K562 (cell line): ENCODE measurements around the gene NET1. TPM values are rescaled to one million over a fixed set of nuclear protein-coding genes. Genes with fewer than 3 reads are reported as not detected.
A peak's percentile ranks its signal among the peaks of the same experiment; 100 is the strongest.

ENCODE experiments used
- BRD9 ChIP-seq: fragments of 450-650 bp; IDR thresholded peaks from 2 replicates; pipeline ENCODE4 v1.6.1; 2018; ENCODE audit warnings: low read depth; ENCODE audit not compliant: partially characterized antibody
- CTBP1 ChIP-seq: fragments of 450-650 bp; IDR thresholded peaks from 2 replicates; pipeline ENCODE4 v1.6.1; 2016; ENCODE audit warnings: borderline replicate concordance
- CXXC5 ChIP-seq: fragments of 250-450 bp; sonication (Bioruptor Pico); IDR thresholded peaks from 2 replicates; pipeline ENCODE4 v1.8.0; 2022; ENCODE audit warnings: inconsistent platforms, mild to moderate bottlenecking, moderate library complexity
- DMBX1 ChIP-seq: fragments of 250-450 bp; sonication (Bioruptor Pico); IDR thresholded peaks from 2 replicates; pipeline ENCODE4 v1.8.0; 2022; ENCODE audit warnings: inconsistent platforms, mild to moderate bottlenecking, moderate library complexity, borderline replicate concordance
- DNMT1 ChIP-seq: fragments of 450-650 bp; IDR thresholded peaks from 2 replicates; pipeline ENCODE4 v1.6.1; 2016; ENCODE audit warnings: antibody characterized with exemption, mild to moderate bottlenecking
- E4F1 ChIP-seq: fragments of 250-450 bp; sonication (Bioruptor Pico); IDR thresholded peaks from 2 replicates; pipeline ENCODE4 v1.5.0; 2021; ENCODE audit warnings: mild to moderate bottlenecking, borderline replicate concordance
- EHMT2 ChIP-seq: fragments of 450-650 bp; IDR thresholded peaks from 2 replicates; pipeline ENCODE4 v1.6.1; 2018; ENCODE audit warnings: antibody characterized with exemption
- ERF ChIP-seq: fragments of 450-650 bp; formaldehyde crosslinking; IDR thresholded peaks from 2 replicates; pipeline ENCODE4 v1.4.0; 2020; ENCODE audit warnings: mild to moderate bottlenecking, mixed read lengths
- FOXJ2 ChIP-seq: fragments of 200-800 bp; sonication (Bioruptor generic); IDR thresholded peaks from 2 replicates; pipeline ENCODE4 v1.6.1; 2016; ENCODE audit warnings: missing genetic modification characterization, missing compliant biosample characterization
- FOXK1 ChIP-seq: sonication (generic); formaldehyde crosslinking; IDR thresholded peaks from 2 replicates; pipeline ENCODE4 v1.8.0; 2022; ENCODE audit warnings: missing genetic modification reagents, mild to moderate bottlenecking, borderline replicate concordance
- JUNB ChIP-seq: fragments of 450-650 bp; formaldehyde crosslinking; conservative IDR thresholded peaks from 2 replicates; pipeline ENCODE4 v1.4.0; 2020; ENCODE audit warnings: mild to moderate bottlenecking
- MAFG ChIP-seq: fragments of 450-650 bp; conservative IDR thresholded peaks from 2 replicates; pipeline ENCODE4 v1.6.1; 2016; ENCODE audit warnings: missing genetic modification characterization, missing compliant biosample characterization
- MYNN ChIP-seq, 2 experiments: sonication (generic); formaldehyde crosslinking in 1 of 2; IDR thresholded peaks; 2 replicates each; pipeline versions ENCODE4 v1.5.0 to v1.6.1; 2016 to 2020; ENCODE audit warnings: antibody characterized with exemption in 1 of 2, missing genetic modification reagents in 1 of 2
- PTTG1 ChIP-seq: fragments of 450-650 bp; IDR thresholded peaks from 2 replicates; pipeline ENCODE4 v1.6.1; 2016; ENCODE audit warnings: low read depth, mild to moderate bottlenecking, missing genetic modification characterization, missing compliant biosample characterization
- RBM17 ChIP-seq: fragments of 200-400 bp; formaldehyde crosslinking; IDR thresholded peaks from 2 replicates; pipeline ENCODE4 v1.6.1; 2017; ENCODE audit warnings: low read depth, mild to moderate bottlenecking, low read length, borderline replicate concordance
- SIRT6 ChIP-seq: IDR thresholded peaks from one replicate; pipeline ENCODE4 v1.6.1; 2012; ENCODE audit warnings: low read depth, mild to moderate bottlenecking, control low read depth, inconsistent platforms, low read length, moderate library complexity
- SMARCB1 ChIP-seq: IDR thresholded peaks from 2 replicates; pipeline ENCODE4 v1.6.1; 2011; ENCODE audit warnings: improper control_type of control experiment, low read depth; ENCODE audit not compliant: insufficient read length
- TAF15 ChIP-seq: fragments of 200-400 bp; formaldehyde crosslinking; IDR thresholded peaks from 2 replicates; pipeline ENCODE4 v1.6.1; 2017; ENCODE audit warnings: mild to moderate bottlenecking, low read depth, low read length, moderate library complexity
- TCF3 ChIP-seq: sonication (generic); formaldehyde crosslinking; IDR thresholded peaks from 2 replicates; pipeline ENCODE4 v1.4.0; 2020; ENCODE audit warnings: mild to moderate bottlenecking, missing genetic modification reagents
- ZEB2 ChIP-seq: fragments of 450-650 bp; IDR thresholded peaks from 2 replicates; pipeline ENCODE4 v1.6.1; 2016
- ZNF274 ChIP-seq: IDR thresholded peaks from 2 replicates; pipeline ENCODE4 v1.6.1; 2011; ENCODE audit warnings: low read depth, mild to moderate bottlenecking, low read length, moderate library complexity, borderline replicate concordance
- ZNF57 ChIP-seq: fragments of 450-650 bp; formaldehyde crosslinking; IDR thresholded peaks from 2 replicates; pipeline ENCODE4 v1.4.0; 2020; ENCODE audit warnings: mild to moderate bottlenecking, moderate library complexity
- polyA plus RNA-seq, 8 experiments: library from polyadenylated mRNA; depleted of rRNA in 4 of 8; stranded (reverse) in 5 of 8; unstranded in 3 of 8; fragments of >200 nt; fragmentation: Nextera tagmentation in 2 of 8; fragmentation: Illumina TruSeq in 1 of 8; extraction: Ambion mirVana in 2 of 8; extraction: Trizol in 1 of 8; gene quantifications; 2 replicates each; pipeline versions ENCODE4 v1.2.1 to v1.2.3, GENCODE V29; 2011 to 2014; ENCODE audit warnings: inconsistent platforms in 1 of 8, missing spikeins in 1 of 8
- total RNA-seq, 7 experiments: library from RNA; depleted of rRNA in 6 of 7; stranded (reverse); fragments of >200 nt in 6 of 7; fragmentation: Illumina TruSeq in 2 of 7; extraction: Trizol in 2 of 7; gene quantifications; 2 replicates each; pipeline versions ENCODE4 v1.2.1 to v1.2.3, GENCODE V29; 2011 to 2021; ENCODE audit warnings: low replicate concordance in 1 of 7
- TF ChIP-seq, protein P1 (sequence below): fragments of 450-650 bp; formaldehyde crosslinking; IDR thresholded peaks from 2 replicates; pipeline ENCODE4 v1.4.0; 2020; ENCODE audit warnings: mild to moderate bottlenecking, moderate library complexity
- TF ChIP-seq, protein P2 (sequence below): fragments of 450-650 bp; formaldehyde crosslinking; IDR thresholded peaks from 2 replicates; pipeline ENCODE4 v1.4.0; 2020; ENCODE audit warnings: mild to moderate bottlenecking

The NET1 gene
- total and polyA plus RNA-seq, 9 of the 15 experiments (the other 6 are each of a cell fraction or from before 2014, with no cell fraction given) = 47.4 to 258 (median 106) TPM

GRCh38 chr10:5479481-5480161 is 67.3 kb downstream of the NET1 start (continued):
- TF ChIP-seq MAFG (tag) (no peak), ERF (CRISPR knock-in tag) (no peak), E4F1 (CRISPR knock-in tag) (no peak), ZNF57 (CRISPR knock-in tag) (no peak), SMARCB1 (no peak), CXXC5 (CRISPR knock-in tag) (peak; percentile 50; the same call in 1 of the 2 replicates), DMBX1 (peak; percentile 77; the same call in 1 of the 2 replicates), FOXJ2 (tag) (peak; percentile 13; the same call in 1 of the 2 replicates), BRD9 (peak; percentile 35), TAF15 (no peak), ZEB2 (peak; percentile 69), PTTG1 (tag) (no peak), CTBP1 (peak; percentile 77), ZNF274 (no peak), DNMT1 (no peak), JUNB (no peak), TCF3 (CRISPR knock-in tag) (peak; percentile 93), RBM17 (no peak), FOXK1 (CRISPR knock-in tag) (no peak), EHMT2 (no peak), SIRT6 (no peak), MYNN (IDR thresholded peaks at IDR 0.05) (peak; percentile 86), MYNN (CRISPR knock-in tag; IDR thresholded peaks at IDR 0.05) (no peak)
- TF ChIP-seq, protein P1, sequence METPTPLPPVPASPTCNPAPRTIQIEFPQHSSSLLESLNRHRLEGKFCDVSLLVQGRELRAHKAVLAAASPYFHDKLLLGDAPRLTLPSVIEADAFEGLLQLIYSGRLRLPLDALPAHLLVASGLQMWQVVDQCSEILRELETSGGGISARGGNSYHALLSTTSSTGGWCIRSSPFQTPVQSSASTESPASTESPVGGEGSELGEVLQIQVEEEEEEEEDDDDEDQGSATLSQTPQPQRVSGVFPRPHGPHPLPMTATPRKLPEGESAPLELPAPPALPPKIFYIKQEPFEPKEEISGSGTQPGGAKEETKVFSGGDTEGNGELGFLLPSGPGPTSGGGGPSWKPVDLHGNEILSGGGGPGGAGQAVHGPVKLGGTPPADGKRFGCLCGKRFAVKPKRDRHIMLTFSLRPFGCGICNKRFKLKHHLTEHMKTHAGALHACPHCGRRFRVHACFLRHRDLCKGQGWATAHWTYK (CRISPR knock-in tag) = peak; percentile 99
- TF ChIP-seq, protein P2, sequence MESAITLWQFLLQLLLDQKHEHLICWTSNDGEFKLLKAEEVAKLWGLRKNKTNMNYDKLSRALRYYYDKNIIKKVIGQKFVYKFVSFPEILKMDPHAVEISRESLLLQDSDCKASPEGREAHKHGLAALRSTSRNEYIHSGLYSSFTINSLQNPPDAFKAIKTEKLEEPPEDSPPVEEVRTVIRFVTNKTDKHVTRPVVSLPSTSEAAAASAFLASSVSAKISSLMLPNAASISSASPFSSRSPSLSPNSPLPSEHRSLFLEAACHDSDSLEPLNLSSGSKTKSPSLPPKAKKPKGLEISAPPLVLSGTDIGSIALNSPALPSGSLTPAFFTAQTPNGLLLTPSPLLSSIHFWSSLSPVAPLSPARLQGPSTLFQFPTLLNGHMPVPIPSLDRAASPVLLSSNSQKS (CRISPR knock-in tag) = no peak
